Esophagus squamous epithelium (tissue), 4 donors: Measurements from ENCODE around the gene SLC52A3.

Source experiments
- CTCF ChIP-seq, 6 experiments: fragments of 450-650 bp in 4 of 6; fragments of 200-600 bp in 2 of 6; sonication (generic) in 2 of 6; IDR thresholded peaks; one replicate each; pipeline ENCODE4 v1.5.1; 2016 to 2019; ENCODE audit warnings: antibody characterized with exemption in 6 of 6, mild to moderate bottlenecking in 4 of 6, moderate library complexity in 4 of 6
- POLR2A ChIP-seq, 4 donors: fragments of 450-650 bp; IDR thresholded peaks; one replicate each; pipeline ENCODE4 v1.6.1; 2017; ENCODE audit warnings: antibody characterized with exemption in 4 of 4, mild to moderate bottlenecking in 4 of 4, moderate library complexity in 3 of 4

- TF ChIP-seq POLR2A (IDR thresholded peaks at IDR 0.05) (no peak), CTCF (IDR thresholded peaks at IDR 0.05) (no peak)
These were observed 15.2 kb downstream of the SLC52A3 start for GRCh38 chr20:753136-753535.
